ENCODE results near the gene COX8A.

COX8A gene

DNA sequence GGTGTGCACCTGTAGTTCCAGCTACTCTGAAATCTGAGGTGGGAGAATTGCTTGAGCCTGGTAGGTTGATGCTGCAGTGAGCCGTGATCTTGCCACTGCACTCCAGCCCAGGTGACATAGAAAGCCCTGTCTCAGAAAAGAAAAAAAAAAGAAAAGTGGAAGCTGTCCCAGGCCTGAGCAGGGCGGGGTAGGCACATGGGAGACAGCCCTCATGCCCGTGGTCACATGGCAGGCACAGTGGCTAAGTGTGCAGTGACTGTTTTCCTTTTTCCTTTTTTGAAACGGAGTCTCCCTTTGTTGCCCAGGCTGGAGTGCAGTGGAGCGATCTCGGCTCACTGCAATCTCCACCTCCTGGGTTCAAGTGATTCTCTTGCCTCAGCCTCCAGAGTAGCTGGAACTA is 19.6 kb downstream of the COX8A start:
- ChIA-PET POLR2A (no interaction called here), CTCF (interaction anchor here (1.6 to 2.8 kb wide), 2 partner anchors 15 to 156 kb away, joined by 3 to 33 read pairs; no protein-coding TSS in a partner anchor)
- DNase-seq (ENCODE audit: low read depth, low spot score): no peak
- no peak overlapping the region for H3K4me3 ChIP-seq (ENCODE audit: low read depth, low read length)
- TF ChIP-seq, protein P1, sequence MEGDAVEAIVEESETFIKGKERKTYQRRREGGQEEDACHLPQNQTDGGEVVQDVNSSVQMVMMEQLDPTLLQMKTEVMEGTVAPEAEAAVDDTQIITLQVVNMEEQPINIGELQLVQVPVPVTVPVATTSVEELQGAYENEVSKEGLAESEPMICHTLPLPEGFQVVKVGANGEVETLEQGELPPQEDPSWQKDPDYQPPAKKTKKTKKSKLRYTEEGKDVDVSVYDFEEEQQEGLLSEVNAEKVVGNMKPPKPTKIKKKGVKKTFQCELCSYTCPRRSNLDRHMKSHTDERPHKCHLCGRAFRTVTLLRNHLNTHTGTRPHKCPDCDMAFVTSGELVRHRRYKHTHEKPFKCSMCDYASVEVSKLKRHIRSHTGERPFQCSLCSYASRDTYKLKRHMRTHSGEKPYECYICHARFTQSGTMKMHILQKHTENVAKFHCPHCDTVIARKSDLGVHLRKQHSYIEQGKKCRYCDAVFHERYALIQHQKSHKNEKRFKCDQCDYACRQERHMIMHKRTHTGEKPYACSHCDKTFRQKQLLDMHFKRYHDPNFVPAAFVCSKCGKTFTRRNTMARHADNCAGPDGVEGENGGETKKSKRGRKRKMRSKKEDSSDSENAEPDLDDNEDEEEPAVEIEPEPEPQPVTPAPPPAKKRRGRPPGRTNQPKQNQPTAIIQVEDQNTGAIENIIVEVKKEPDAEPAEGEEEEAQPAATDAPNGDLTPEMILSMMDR (IDR thresholded peaks at IDR 0.05; ENCODE audit: insufficient read depth, low read length, missing control alignments): no peak

DNA sequence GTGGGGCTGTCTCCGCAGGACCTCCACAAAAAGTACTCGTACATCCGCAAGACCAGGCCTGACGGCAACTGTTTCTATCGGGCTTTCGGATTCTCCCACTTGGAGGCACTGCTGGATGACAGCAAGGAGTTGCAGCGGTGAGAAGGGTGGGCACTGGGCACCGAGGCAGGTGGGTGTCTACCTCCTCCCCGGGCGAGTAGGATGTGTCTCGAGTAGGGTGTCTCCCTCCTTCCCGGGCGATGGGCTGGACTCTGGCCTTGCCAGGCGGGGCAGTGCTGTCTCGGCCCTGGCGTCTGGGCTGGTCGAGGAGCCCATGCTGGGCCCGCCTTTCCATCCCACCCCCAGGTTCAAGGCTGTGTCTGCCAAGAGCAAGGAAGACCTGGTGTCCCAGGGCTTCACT is 22.1 kb downstream of the COX8A start:
- TF ChIP-seq, protein P1 (IDR thresholded peaks at IDR 0.05; ENCODE audit: insufficient read depth, low read length, missing control alignments): no peak
- no peak for DNase-seq (ENCODE audit: low read depth, low spot score)
- no peak overlapping the region for H3K4me3 ChIP-seq (ENCODE audit: low read depth, low read length)
- CTCF ChIA-PET: interaction anchor here (1.1 to 2.8 kb wide), 2 partner anchors 154 to 169 kb away, joined by 3 to 33 read pairs; partner anchors contain the start of gene MACROD1
- POLR2A ChIA-PET: no interaction called here

DNA sequence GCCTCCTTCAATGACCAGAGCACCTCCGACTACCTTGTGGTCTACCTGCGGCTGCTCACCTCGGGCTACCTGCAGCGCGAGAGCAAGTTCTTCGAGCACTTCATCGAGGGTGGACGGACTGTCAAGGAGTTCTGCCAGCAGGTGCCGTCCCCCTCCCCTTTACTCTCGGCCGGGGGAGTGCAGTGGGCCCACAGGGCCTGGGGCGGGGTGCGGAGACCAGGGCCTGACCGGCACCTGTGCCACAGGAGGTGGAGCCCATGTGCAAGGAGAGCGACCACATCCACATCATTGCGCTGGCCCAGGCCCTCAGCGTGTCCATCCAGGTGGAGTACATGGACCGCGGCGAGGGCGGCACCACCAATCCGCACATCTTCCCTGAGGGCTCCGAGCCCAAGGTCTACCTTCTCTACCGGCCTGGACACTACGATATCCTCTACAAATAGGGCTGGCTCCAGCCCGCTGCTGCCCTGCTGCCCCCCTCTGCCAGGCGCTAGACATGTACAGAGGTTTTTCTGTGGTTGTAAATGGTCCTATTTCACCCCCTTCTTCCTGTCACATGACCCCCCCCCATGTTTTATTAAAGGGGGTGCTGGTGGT is 22.8 kb downstream of the COX8A start:
- TF ChIP-seq, protein P1 (IDR thresholded peaks at IDR 0.05; ENCODE audit: insufficient read depth, low read length, missing control alignments): no peak
- ChIA-PET POLR2A (no interaction called here), CTCF (interaction anchor here (1.0 to 13.1 kb wide), 3 partner anchors 13 to 152 kb away, joined by 3 to 591 read pairs (median 3); no protein-coding TSS in a partner anchor)
- no peak overlapping the region for H3K4me3 ChIP-seq (ENCODE audit: low read depth, low read length)
- no peak for DNase-seq (ENCODE audit: low read depth, low spot score)

DNA sequence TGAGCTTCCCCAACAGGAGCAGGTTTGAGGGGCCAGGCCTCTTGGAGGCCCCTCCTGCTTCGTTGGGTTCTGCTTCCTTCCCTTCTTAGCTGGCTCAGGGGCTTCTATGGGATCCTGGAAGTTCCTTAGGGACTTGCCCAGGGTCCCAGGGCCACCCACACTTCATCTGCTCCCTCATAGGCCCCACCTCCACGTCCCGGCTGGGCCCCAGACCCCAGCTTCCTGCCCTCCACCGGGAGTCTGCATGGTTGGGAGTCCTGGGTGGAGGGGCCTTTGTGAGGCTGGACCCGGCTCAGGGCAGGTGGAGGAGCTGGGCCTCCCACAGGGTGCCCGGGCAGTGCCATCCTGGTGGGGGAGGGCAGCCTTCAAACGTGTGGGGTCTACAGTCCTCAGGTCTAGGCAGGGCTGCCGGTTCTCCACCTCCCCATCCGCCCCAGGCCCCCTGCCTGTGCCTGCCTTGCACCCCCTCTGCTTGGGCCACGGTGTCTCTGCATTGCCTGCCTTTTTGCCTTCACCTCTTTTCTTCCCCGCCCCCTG is 23.4 kb downstream of the COX8A start:
- H3K4me3 ChIP-seq (ENCODE audit: low read depth, low read length): no peak overlapping the region
- POLR2A ChIA-PET: no interaction called here
- TF ChIP-seq, protein P1 (IDR thresholded peaks at IDR 0.05; ENCODE audit: insufficient read depth, low read length, missing control alignments): no peak
- no peak for DNase-seq (ENCODE audit: low read depth, low spot score)
- CTCF ChIA-PET: interaction anchor here (1.0 to 13.1 kb wide), 4 partner anchors 14 to 160 kb away, joined by 3 to 591 read pairs (median 16); partner anchors contain the start of gene MARK2

DNA sequence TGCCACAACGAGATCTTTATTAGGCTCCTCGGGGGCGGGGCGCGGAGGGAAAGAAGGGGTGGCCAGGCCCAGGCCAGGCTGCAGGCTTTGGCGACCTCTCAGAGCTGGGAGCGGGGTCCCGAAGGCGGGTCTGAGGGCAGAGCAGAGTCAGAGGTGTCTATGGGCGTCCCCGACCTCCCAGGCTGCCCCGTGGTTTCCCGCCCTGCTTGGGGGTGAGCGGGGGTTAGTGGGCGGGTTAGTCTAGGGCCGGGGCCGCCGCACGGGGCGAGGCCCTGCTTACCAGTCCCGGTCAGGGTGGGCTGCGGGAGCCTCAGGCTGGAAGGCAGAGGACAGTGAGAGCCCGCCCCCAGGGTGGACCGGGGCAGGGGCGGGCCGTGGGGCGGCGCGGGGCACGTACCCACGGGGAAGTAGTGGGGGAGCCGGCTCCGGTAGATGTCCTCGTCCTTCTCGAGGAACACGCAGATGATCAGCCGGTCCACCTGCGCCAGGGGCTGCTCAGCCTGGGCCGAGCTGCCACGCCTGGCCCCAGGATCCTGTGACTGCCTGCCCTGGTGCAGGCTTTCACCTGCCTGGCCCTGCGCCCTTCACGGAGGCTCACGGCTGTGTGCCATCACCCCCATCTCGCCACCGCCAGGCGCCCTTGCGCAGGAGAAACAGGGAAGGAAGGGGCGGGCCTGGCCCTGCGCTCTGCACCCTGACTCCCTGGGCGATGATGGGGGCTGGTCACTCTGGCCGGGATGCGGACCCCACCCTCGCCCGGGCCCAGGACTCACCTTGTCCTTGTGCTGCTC is 24.3 kb downstream of the COX8A start:
- CTCF ChIA-PET: interaction anchor here (1.1 to 13.1 kb wide), 10 partner anchors 8 to 305 kb away, joined by 3 to 591 read pairs (median 20); partner anchors contain the start of genes MARK2 and OTUB1
- POLR2A ChIA-PET: interaction anchor here (1.9 kb wide), 1 partner anchor 149 kb away, joined by 6 read pairs; no protein-coding TSS in a partner anchor
- TF ChIP-seq, protein P1 (IDR thresholded peaks at IDR 0.05; ENCODE audit: insufficient read depth, low read length, missing control alignments): no peak
- no peak for DNase-seq (ENCODE audit: low read depth, low spot score)
- no peak overlapping the region for H3K4me3 ChIP-seq (ENCODE audit: low read depth, low read length)

Measured in AG04449 (cell line).